Measurements from ENCODE around the gene RAB36.

RAB36 gene

GRCh38 chr22:23102776-23103175 lies 42.5 kb upstream of the RAB36 start:
- Histone ChIP-seq H3K27me3 (ENCODE audit: insufficient read depth, low read length, poor library complexity) (no peaks in the 10 kb centered on the region), H3K4me2 (ENCODE audit: insufficient read depth, low read length) (no peak overlapping the region), H3K79me2 (ENCODE audit: insufficient read depth, low read length) (no peaks in the 10 kb centered on the region), H4K20me1 (ENCODE audit: insufficient read depth, low read length) (peaks cover 3% of the 10 kb centered on the region; the same call in 1 of the 2 replicates), H2AFZ (ENCODE audit: low read depth, low read length) (no peak overlapping the region), H3K9me3 (ENCODE audit: insufficient read depth, low read length, severe bottlenecking) (no peaks in the 10 kb centered on the region), H3K4me3 (ENCODE audit: low read depth in 1 of 2, low read length in 2 of 2) (no peak overlapping the region), H3K27ac (ENCODE audit: low read length) (no peak overlapping the region), H3K4me1 (ENCODE audit: insufficient read depth, low read length) (no peaks in the 10 kb centered on the region), H3K36me3 (ENCODE audit: insufficient read depth, low read length) (no peaks in the 10 kb centered on the region), H3K9ac (ENCODE audit: low read depth, low read length) (no peak overlapping the region)
- ATAC-seq (ENCODE audit: insufficient read depth, low read depth) = no peak
- DNase-seq = no peak
- TF ChIP-seq CTCF (IDR thresholded peaks at IDR 0.05; ENCODE audit: borderline replicate concordance, extremely low read depth, low read length, poor library complexity, severe bottlenecking) = no peak

GRCh38 chr22:23103199-23103954 lies 41.9 kb upstream of the RAB36 start:
- H3K4me1 ChIP-seq (ENCODE audit: insufficient read depth, low read length) = no peaks in the 10 kb centered on the region
- no peak overlapping the region for H3K27ac ChIP-seq (ENCODE audit: low read length)
- H2AFZ ChIP-seq (ENCODE audit: low read depth, low read length) = no peak overlapping the region
- H3K4me3 ChIP-seq (ENCODE audit: low read depth in 1 of 2, low read length in 2 of 2) = no peak overlapping the region
- H3K36me3 ChIP-seq (ENCODE audit: insufficient read depth, low read length) = no peaks in the 10 kb centered on the region
- H3K79me2 ChIP-seq (ENCODE audit: insufficient read depth, low read length) = no peaks in the 10 kb centered on the region
- TF ChIP-seq CTCF (IDR thresholded peaks at IDR 0.05; ENCODE audit: borderline replicate concordance, extremely low read depth, low read length, poor library complexity, severe bottlenecking) (no peak), EZH2 (IDR thresholded peaks at IDR 0.05; ENCODE audit: borderline replicate concordance, low read depth, low read length, severe bottlenecking) (no peak)
- no peak overlapping the region for H3K4me2 ChIP-seq (ENCODE audit: insufficient read depth, low read length)
- no peak overlapping the region for H3K9ac ChIP-seq (ENCODE audit: low read depth, low read length)
- no peaks in the 10 kb centered on the region for H3K9me3 ChIP-seq (ENCODE audit: insufficient read depth, low read length, severe bottlenecking)
- H4K20me1 ChIP-seq (ENCODE audit: insufficient read depth, low read length) = peaks cover 3% of the 10 kb centered on the region; the same call in 1 of the 2 replicates
- H3K27me3 ChIP-seq (ENCODE audit: insufficient read depth, low read length, poor library complexity) = no peaks in the 10 kb centered on the region
- ATAC-seq (ENCODE audit: insufficient read depth, low read depth) (no peak; the same call in 2 of the 3 replicates), DNase-seq (no peak)

- no peaks in the 10 kb centered on the region for H3K36me3 ChIP-seq (ENCODE audit: insufficient read depth, low read length)
- DNase-seq = no peak
- no peaks in the 10 kb centered on the region for H3K27me3 ChIP-seq (ENCODE audit: insufficient read depth, low read length, poor library complexity)
- no peaks in the 10 kb centered on the region for H3K79me2 ChIP-seq (ENCODE audit: insufficient read depth, low read length)
- no peak for ATAC-seq (ENCODE audit: insufficient read depth, low read depth)
- H4K20me1 ChIP-seq (ENCODE audit: insufficient read depth, low read length) = peaks cover 3% of the 10 kb centered on the region; the same call in 1 of the 2 replicates
- TF ChIP-seq EZH2 (IDR thresholded peaks at IDR 0.05; ENCODE audit: borderline replicate concordance, low read depth, low read length, severe bottlenecking) (no peak), CTCF (IDR thresholded peaks at IDR 0.05; ENCODE audit: borderline replicate concordance, extremely low read depth, low read length, poor library complexity, severe bottlenecking) (no peak)
- H3K9me3 ChIP-seq (ENCODE audit: insufficient read depth, low read length, severe bottlenecking) = no peaks in the 10 kb centered on the region
- H2AFZ ChIP-seq (ENCODE audit: low read depth, low read length) = no peak overlapping the region
- H3K4me1 ChIP-seq (ENCODE audit: insufficient read depth, low read length) = no peaks in the 10 kb centered on the region
- no peak overlapping the region for H3K9ac ChIP-seq (ENCODE audit: low read depth, low read length)
- H3K4me2 ChIP-seq (ENCODE audit: insufficient read depth, low read length) = no peak overlapping the region
- no peak overlapping the region for H3K4me3 ChIP-seq (ENCODE audit: low read depth in 1 of 2, low read length in 2 of 2)
- H3K27ac ChIP-seq (ENCODE audit: low read length) = no peak overlapping the region
Observed at GRCh38 chr22:23104187-23104971, 40.9 kb upstream of the RAB36 start.
